ENCODE results near the gene ENDOV.

DNA sequence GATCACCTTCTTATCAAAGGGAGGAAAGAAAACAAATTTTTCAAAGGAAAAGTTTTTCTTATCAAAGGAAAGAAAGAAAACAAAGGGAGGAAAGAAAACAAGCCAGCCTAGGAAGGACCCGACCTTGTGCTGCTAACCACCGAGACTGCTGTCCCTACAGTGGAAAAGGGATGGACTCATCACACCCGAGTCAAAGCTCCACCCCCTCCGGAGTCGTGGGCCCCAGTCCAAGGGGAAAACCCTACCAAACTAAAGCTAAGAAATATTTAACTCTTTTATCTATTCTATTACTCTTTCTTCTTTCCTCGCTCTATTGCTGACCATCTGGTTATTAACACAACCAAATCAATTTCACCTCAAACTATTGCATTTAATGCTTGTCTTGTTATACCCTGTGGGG, 6.1 kb upstream of the ENDOV start:
- TF ChIP-seq, protein P1, sequence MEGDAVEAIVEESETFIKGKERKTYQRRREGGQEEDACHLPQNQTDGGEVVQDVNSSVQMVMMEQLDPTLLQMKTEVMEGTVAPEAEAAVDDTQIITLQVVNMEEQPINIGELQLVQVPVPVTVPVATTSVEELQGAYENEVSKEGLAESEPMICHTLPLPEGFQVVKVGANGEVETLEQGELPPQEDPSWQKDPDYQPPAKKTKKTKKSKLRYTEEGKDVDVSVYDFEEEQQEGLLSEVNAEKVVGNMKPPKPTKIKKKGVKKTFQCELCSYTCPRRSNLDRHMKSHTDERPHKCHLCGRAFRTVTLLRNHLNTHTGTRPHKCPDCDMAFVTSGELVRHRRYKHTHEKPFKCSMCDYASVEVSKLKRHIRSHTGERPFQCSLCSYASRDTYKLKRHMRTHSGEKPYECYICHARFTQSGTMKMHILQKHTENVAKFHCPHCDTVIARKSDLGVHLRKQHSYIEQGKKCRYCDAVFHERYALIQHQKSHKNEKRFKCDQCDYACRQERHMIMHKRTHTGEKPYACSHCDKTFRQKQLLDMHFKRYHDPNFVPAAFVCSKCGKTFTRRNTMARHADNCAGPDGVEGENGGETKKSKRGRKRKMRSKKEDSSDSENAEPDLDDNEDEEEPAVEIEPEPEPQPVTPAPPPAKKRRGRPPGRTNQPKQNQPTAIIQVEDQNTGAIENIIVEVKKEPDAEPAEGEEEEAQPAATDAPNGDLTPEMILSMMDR (IDR thresholded peaks at IDR 0.05), result no peak
- TF ChIP-seq POLR2A (IDR thresholded peaks at IDR 0.05), result no peak
